ENCODE data around the gene KIF26B. TPM values are rescaled to one million over a fixed set of nuclear protein-coding genes. Genes with fewer than 3 reads are reported as not detected.
"Not testable (repeated sequence)": the region's sequence is repeated elsewhere in the genome, so short reads cannot be mapped to it uniquely, and the experiment has no call there.

The KIF26B gene
- total RNA-seq, 1 donor from 2014 or later, result 4.0 TPM

GRCh38 chr1:245378311-245378722 is 223.5 kb downstream of the KIF26B start:
- DNase-seq (ENCODE audit: extremely low read depth, low read depth, low spot score), result no peak

- DNase-seq (ENCODE audit: extremely low read depth, low read depth, low spot score), result no peak
Observed at GRCh38 chr1:245378745-245379144, 224.0 kb downstream of the KIF26B start.

GRCh38 chr1:245380790-245381535 is 226.2 kb downstream of the KIF26B start:
- DNase-seq (ENCODE audit: extremely low read depth, low read depth, low spot score), result no peak

GRCh38 chr1:245382981-245383380 is 228.2 kb downstream of the KIF26B start:
- DNase-seq (ENCODE audit: extremely low read depth, low read depth, low spot score), result no peak

- no peak for DNase-seq (ENCODE audit: extremely low read depth, low read depth, low spot score)
Observed at GRCh38 chr1:245383396-245384330, 228.9 kb downstream of the KIF26B start.

- DNase-seq (ENCODE audit: extremely low read depth, low read depth, low spot score), result no peak
Observed at GRCh38 chr1:245386297-245386971, 231.6 kb downstream of the KIF26B start.

- no peak for DNase-seq (ENCODE audit: extremely low read depth, low read depth, low spot score)
Observed at GRCh38 chr1:245388687-245389086, 233.9 kb downstream of the KIF26B start.

GRCh38 chr1:245389873-245390272 is 235.1 kb downstream of the KIF26B start:
- DNase-seq (ENCODE audit: extremely low read depth, low read depth, low spot score), result no peak

GRCh38 chr1:245390975-245391374 is 236.2 kb downstream of the KIF26B start:
- no peak for DNase-seq (ENCODE audit: extremely low read depth, low read depth, low spot score)

- no peak for DNase-seq (ENCODE audit: extremely low read depth, low read depth, low spot score)
Observed at GRCh38 chr1:245393694-245394093, 238.9 kb downstream of the KIF26B start.

- no peak for DNase-seq (ENCODE audit: extremely low read depth, low read depth, low spot score)
Observed at GRCh38 chr1:245395680-245396079, 240.9 kb downstream of the KIF26B start.

GRCh38 chr1:245396615-245397014 is 241.8 kb downstream of the KIF26B start:
- no peak for DNase-seq (ENCODE audit: extremely low read depth, low read depth, low spot score)

- no peak for DNase-seq (ENCODE audit: extremely low read depth, low read depth, low spot score)
Observed at GRCh38 chr1:245397771-245398170, 243.0 kb downstream of the KIF26B start.

GRCh38 chr1:245398180-245398579 is 243.4 kb downstream of the KIF26B start:
- DNase-seq (ENCODE audit: extremely low read depth, low read depth, low spot score), result no peak

GRCh38 chr1:245401881-245402587 is 247.2 kb downstream of the KIF26B start:
- no peak for DNase-seq (ENCODE audit: extremely low read depth, low read depth, low spot score)

GRCh38 chr1:245402998-245403397 is 248.2 kb downstream of the KIF26B start:
- DNase-seq (ENCODE audit: extremely low read depth, low read depth, low spot score), result not testable (repeated sequence)

GRCh38 chr1:245404527-245404926 is 249.7 kb downstream of the KIF26B start:
- DNase-seq (ENCODE audit: extremely low read depth, low read depth, low spot score), result no peak

GRCh38 chr1:245404952-245405351 is 250.2 kb downstream of the KIF26B start:
- DNase-seq (ENCODE audit: extremely low read depth, low read depth, low spot score), result no peak

GRCh38 chr1:245406426-245406825 is 251.6 kb downstream of the KIF26B start:
- DNase-seq (ENCODE audit: extremely low read depth, low read depth, low spot score), result no peak

GRCh38 chr1:245407983-245408382 is 253.2 kb downstream of the KIF26B start:
- DNase-seq (ENCODE audit: extremely low read depth, low read depth, low spot score), result no peak

Measured in glomerular endothelial cell (primary cell).